H1 (cell line): ENCODE measurements around the gene BLCAP. TPM values are rescaled to one million over a fixed set of nuclear protein-coding genes. Genes with fewer than 3 reads are reported as not detected.

Experiments
- CTCF ChIA-PET: fragments of 300-600 bp; sonication (Branson Sonifier 250); formaldehyde crosslinking; loops from one replicate; lab custom pipeline; 2021; ENCODE audit not compliant: partially characterized antibody; lab: Charles Lee
- POLR2A ChIA-PET: fragments of 300-600 bp; sonication (Branson Sonifier 250); formaldehyde crosslinking; loops from one replicate; lab custom pipeline; 2021; ENCODE audit warnings: inconsistent platforms; ENCODE audit not compliant: partially characterized antibody; lab: Charles Lee
- DNase-seq, 2 experiments: peaks; one replicate each; pipeline versions ENCODE4 v3.0.0 to v3.0.0-alpha.2; 2010 to 2022; ENCODE audit warnings: low spot score in 2 of 2, low read depth in 1 of 2, mixed read lengths in 1 of 2
- FAIRE-seq: peaks from 2 replicates; lab custom pipeline; 2011; peaks lifted over from hg19 to GRCh38; lab: Jason Lieb, UNC
- H2AFZ ChIP-seq: 2 replicates; pipeline ENCODE4 v1.8.1; 2012; ENCODE audit warnings: low read length, inconsistent platforms
- H2AK5ac ChIP-seq: 2 replicates; pipeline ENCODE4 v1.6.1; 2013; ENCODE audit warnings: low read depth, low read length
- H2BK120ac ChIP-seq: replicated peaks from 2 replicates; pipeline ENCODE3; 2013; ENCODE audit warnings: low read depth, low read length, inconsistent platforms
- H2BK12ac ChIP-seq: 2 replicates; pipeline ENCODE4 v1.6.1; 2013; ENCODE audit warnings: low read depth, low read length
- H2BK15ac ChIP-seq: 2 replicates; pipeline ENCODE4 v1.6.1; 2013; ENCODE audit warnings: low read length
- H2BK20ac ChIP-seq: 2 replicates; pipeline ENCODE4 v1.6.1; 2013; ENCODE audit warnings: low read length
- H2BK5ac ChIP-seq: 2 replicates; pipeline ENCODE4 v1.6.1; 2013; ENCODE audit warnings: low read depth, low read length
- H3K14ac ChIP-seq: 2 replicates; pipeline ENCODE4 v1.6.1; 2013; ENCODE audit warnings: inconsistent platforms; ENCODE audit not compliant: insufficient read length
- H3K18ac ChIP-seq: 2 replicates; pipeline ENCODE4 v1.6.1; 2013; ENCODE audit warnings: low read length; ENCODE audit errors: extremely low read depth
- H3K23ac ChIP-seq: 2 replicates; pipeline ENCODE4 v1.6.1; 2013; ENCODE audit warnings: inconsistent platforms; ENCODE audit not compliant: insufficient read length
- H3K23me2 ChIP-seq: 2 replicates; pipeline ENCODE4 v1.6.1; 2013; ENCODE audit warnings: low read depth, low read length
- H3K27ac ChIP-seq: 2 replicates; pipeline ENCODE4 v1.6.1; 2011; ENCODE audit warnings: low read depth, low read length, inconsistent platforms
- H3K27me3 ChIP-seq, 4 experiments: replicated peaks in 1 of 4; 1 replicate in 1 of 4; 2 replicates in 3 of 4; pipeline versions ENCODE4 v1.6.1 to v1.8.1; 2011 to 2013; ENCODE audit warnings: low read length in 3 of 4, mild to moderate bottlenecking in 3 of 4, inconsistent platforms in 2 of 4, mixed read lengths in 2 of 4, moderate library complexity in 1 of 4; ENCODE audit not compliant: control insufficient read depth in 3 of 4, insufficient read depth in 3 of 4; ENCODE audit errors: extremely low read depth in 1 of 4
- H3K36me3 ChIP-seq, 4 experiments: 2 replicates each; pipeline versions ENCODE4 v1.6.1 to v1.8.1; 2011 to 2013; ENCODE audit warnings: mild to moderate bottlenecking in 4 of 4, low read length in 3 of 4, moderate library complexity in 2 of 4, control low read depth in 1 of 4, inconsistent platforms in 1 of 4; ENCODE audit not compliant: insufficient read depth in 4 of 4, control insufficient read depth in 2 of 4
- H3K4ac ChIP-seq: replicated peaks from 2 replicates; pipeline ENCODE3; 2013; ENCODE audit warnings: low read length, low read depth, mixed read lengths, inconsistent platforms; ENCODE audit not compliant: insufficient read length
- H3K4me1 ChIP-seq, 4 experiments: replicated peaks in 1 of 4; 1 replicate in 1 of 4; 2 replicates in 3 of 4; pipeline versions ENCODE4 v1.6.1 to v1.8.1; 2011 to 2013; ENCODE audit warnings: low read length in 3 of 4, inconsistent platforms in 2 of 4, mixed read lengths in 1 of 4; ENCODE audit not compliant: insufficient read depth in 4 of 4, control insufficient read depth in 3 of 4
- H3K4me2 ChIP-seq, 2 experiments: 2 replicates each; pipeline versions ENCODE4 v1.6.1 to v1.8.1; 2011 to 2013; ENCODE audit warnings: low read depth in 2 of 2, low read length in 2 of 2, control low read depth in 1 of 2, inconsistent platforms in 1 of 2, mild to moderate bottlenecking in 1 of 2; ENCODE audit not compliant: insufficient read depth in 1 of 2
- H3K4me3 ChIP-seq, 4 experiments: fragments of 200-600, 300-600 bp in 1 of 4; sonication (generic), shearing (Covaris generic), sonication (Bioruptor Twin) in 1 of 4; 2 replicates each; pipeline versions ENCODE4 v1.5.1 to v1.8.1; 2011 to 2016; ENCODE audit warnings: low read length in 4 of 4, low read depth in 3 of 4, control low read depth in 2 of 4, inconsistent platforms in 2 of 4, mild to moderate bottlenecking in 2 of 4, mixed read lengths in 1 of 4, moderate library complexity in 1 of 4; ENCODE audit not compliant: insufficient read depth in 2 of 4; ENCODE audit errors: extremely low read depth in 1 of 4
- H3K56ac ChIP-seq: replicated peaks from 2 replicates; pipeline ENCODE3; 2013; ENCODE audit warnings: low read depth, mild to moderate bottlenecking, mixed read lengths, low read length, inconsistent platforms; ENCODE audit not compliant: insufficient read length
- H3K79me1 ChIP-seq: 2 replicates; pipeline ENCODE4 v1.6.1; 2013; ENCODE audit warnings: low read depth, low read length, control low read depth
- H3K79me2 ChIP-seq, 2 experiments: 2 replicates each; pipeline versions ENCODE4 v1.6.1 to v1.8.1; 2012 to 2013; ENCODE audit warnings: low read length in 2 of 2, mild to moderate bottlenecking in 2 of 2, inconsistent platforms in 1 of 2; ENCODE audit not compliant: insufficient read depth in 2 of 2, control insufficient read depth in 1 of 2
- H3K9ac ChIP-seq, 4 experiments: replicated peaks in 1 of 4; 1 replicate in 1 of 4; 2 replicates in 3 of 4; pipeline versions ENCODE4 v1.6.1 to v1.8.1; 2011 to 2013; ENCODE audit warnings: low read depth in 3 of 4, low read length in 3 of 4, control low read depth in 2 of 4, mild to moderate bottlenecking in 2 of 4, moderate library complexity in 2 of 4, inconsistent platforms in 1 of 4; ENCODE audit errors: extremely low read depth in 1 of 4
- H3K9me3 ChIP-seq, 2 experiments: 2 replicates each; pipeline versions ENCODE4 v1.6.1 to v1.8.1; 2012 to 2013; ENCODE audit warnings: mild to moderate bottlenecking in 2 of 2, moderate library complexity in 2 of 2, control low read depth in 1 of 2, inconsistent platforms in 1 of 2, low read depth in 1 of 2, low read length in 1 of 2, mixed read lengths in 1 of 2; ENCODE audit not compliant: insufficient read depth in 2 of 2
- H4K20me1 ChIP-seq, 2 experiments: replicated peaks in 1 of 2; 2 replicates each; pipeline versions ENCODE3 to v1.8.1; 2011 to 2013; ENCODE audit warnings: inconsistent platforms in 2 of 2, low read length in 2 of 2, mild to moderate bottlenecking in 1 of 2; ENCODE audit not compliant: insufficient read depth in 2 of 2, control insufficient read depth in 1 of 2
- H4K5ac ChIP-seq: 2 replicates; pipeline ENCODE4 v1.6.1; 2013; ENCODE audit warnings: low read length, low read depth, mixed read lengths, inconsistent platforms; ENCODE audit not compliant: insufficient read length
- H4K8ac ChIP-seq: 2 replicates; pipeline ENCODE4 v1.8.0; 2013; ENCODE audit warnings: mild to moderate bottlenecking, moderate library complexity, low read length, inconsistent platforms; ENCODE audit not compliant: insufficient read depth; ENCODE audit errors: extremely low read depth
- H4K91ac ChIP-seq: replicated peaks from 2 replicates; pipeline ENCODE3; 2013; ENCODE audit warnings: low read length, mixed read lengths, inconsistent platforms; ENCODE audit not compliant: insufficient read length
- CTBP2 ChIP-seq: IDR thresholded peaks from 2 replicates; pipeline ENCODE4 v1.7.0; 2011; ENCODE audit warnings: borderline replicate concordance, mild to moderate bottlenecking, moderate library complexity, mixed read lengths, low read length; ENCODE audit not compliant: insufficient read depth, insufficient read length
- EZH2 ChIP-seq: fragments of 200-600 bp; sonication (generic); IDR thresholded peaks from 2 replicates; pipeline ENCODE4 v1.7.1; 2012; ENCODE audit warnings: low read depth, mild to moderate bottlenecking, moderate library complexity, low read length, inconsistent platforms; ENCODE audit not compliant: severe bottlenecking
- KDM5A ChIP-seq: fragments of 200-600 bp; IDR thresholded peaks from 2 replicates; pipeline ENCODE4 v1.7.1; 2012; ENCODE audit warnings: mild to moderate bottlenecking, low read length, inconsistent platforms, mixed read lengths
- RXRA ChIP-seq: IDR thresholded peaks from 2 replicates; pipeline ENCODE4 v1.6.1; 2011; ENCODE audit warnings: low read depth, mild to moderate bottlenecking, low read length, moderate library complexity; ENCODE audit not compliant: insufficient read depth
- SAP30 ChIP-seq: fragments of 300-600 bp; sonication (generic); IDR thresholded peaks from 2 replicates; pipeline ENCODE4 v1.7.1; 2012; ENCODE audit warnings: low read length, moderate library complexity, mild to moderate bottlenecking, inconsistent platforms; ENCODE audit not compliant: insufficient read depth, insufficient replicate concordance
- SIX5 ChIP-seq: IDR thresholded peaks from 2 replicates; pipeline ENCODE4 v1.6.1; 2011; ENCODE audit warnings: mild to moderate bottlenecking, low read depth, low read length
- SRF ChIP-seq: IDR thresholded peaks from 2 replicates; pipeline ENCODE4 v1.6.1; 2011; ENCODE audit warnings: mild to moderate bottlenecking, low read depth, low read length, moderate library complexity
- TAF7 ChIP-seq: optimal IDR thresholded peaks from 2 replicates; pipeline ENCODE3; 2011; ENCODE audit warnings: low read depth, mild to moderate bottlenecking, inconsistent platforms, low read length, moderate library complexity, borderline replicate concordance
- TEAD4 ChIP-seq: IDR thresholded peaks from 2 replicates; pipeline ENCODE4 v1.6.1; 2012; ENCODE audit warnings: low read depth, low read length, inconsistent platforms, mixed read lengths
- YY1 ChIP-seq: IDR thresholded peaks from 2 replicates; pipeline ENCODE4 v1.6.1; 2011; ENCODE audit warnings: low read depth, mild to moderate bottlenecking, low read length
- ZNF274 ChIP-seq: IDR thresholded peaks from 2 replicates; pipeline ENCODE4 v1.7.0; 2012; ENCODE audit warnings: low read length, borderline replicate concordance; ENCODE audit errors: extremely low read depth
- WGBS, 2 experiments: shearing (Covaris generic) in 1 of 2; methylation state at CpG; one replicate each; pipeline versions ENCODE4 v1.1.6 to v1.1.7; 2013 to 2015; ENCODE audit warnings: low lambda C conversion rate in 2 of 2, mixed read lengths in 2 of 2, inconsistent platforms in 1 of 2, low coverage in 1 of 2, missing lambda C conversion rate in 1 of 2; ENCODE audit not compliant: insufficient replicate concordance in 2 of 2, insufficient coverage in 1 of 2, insufficient read length in 1 of 2; ENCODE audit errors: extremely low coverage in 1 of 2, missing lambda C conversion rate in 1 of 2; 5-methylcytosine and 5-hydroxymethylcytosine counted together
- polyA plus RNA-seq, 7 experiments: library from polyadenylated mRNA; depleted of rRNA in 3 of 7; stranded (reverse) in 5 of 7; unstranded in 2 of 7; fragments of >200 nt in 5 of 7; fragments of 200-250 nt in 2 of 7; gene quantifications; 1 replicate in 5 of 7; 2 replicates in 1 of 7; 4 replicates in 1 of 7; pipeline versions ENCODE4 v1.2.1 to v1.2.3, GENCODE V29; 2011 to 2013; ENCODE audit warnings: missing spikeins in 2 of 7, mixed read lengths in 2 of 7
- total RNA-seq: library from RNA; stranded (reverse); fragmentation: NEBNext Ultra II Directional; extraction: Animal tissue kit (Norgen Biotek cat#: 25700); gene quantifications from 2 replicates; pipeline ENCODE4 v1.2.1, GENCODE V29; 2021

Gene BLCAP
- total and polyA plus RNA-seq, 2 of the 8 experiments (the other 6 are each of a cell fraction or from before 2014, with no cell fraction given) = 60.3 to 72.2 TPM

DNA sequence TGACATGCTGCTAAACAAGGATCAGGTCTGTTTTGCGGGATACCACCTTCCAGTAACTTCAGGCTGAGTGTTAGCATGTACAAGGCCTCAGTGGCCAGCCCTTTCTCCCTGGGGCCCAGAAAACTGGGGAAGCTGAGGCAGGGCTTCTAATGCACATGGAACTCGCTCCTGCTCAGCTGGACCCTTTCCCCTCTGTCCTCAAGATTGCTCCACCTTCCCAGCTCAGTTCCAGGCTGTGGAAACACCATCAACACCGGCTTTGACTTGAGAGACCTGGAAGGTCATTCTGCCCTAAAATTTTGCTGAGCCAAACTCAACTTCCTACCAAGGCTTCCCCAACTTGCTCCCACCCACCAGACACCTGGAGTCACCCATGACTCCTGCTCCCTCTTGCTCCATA lies 4.2 kb upstream of the BLCAP start:
- Histone ChIP-seq H3K36me3 (no peaks in the 10 kb centered on the region), H3K23ac (no peak overlapping the region), H3K79me2 (peaks cover 0 to 6% of the 10 kb centered on the region in 2 experiments; a peak in 2 of 4 replicates), H2AK5ac (no peak overlapping the region), H3K4ac (no peak overlapping the region), H3K9ac (no peak overlapping the region), H2BK12ac (peak overlapping the region; percentile 41; the same call in 1 of the 2 replicates), H4K91ac (no peak overlapping the region), H3K79me1 (no peaks in the 10 kb centered on the region; the same call in 1 of the 2 replicates), H3K4me2 (no peak overlapping the region), H3K18ac (no peak overlapping the region), H3K56ac (no peak overlapping the region), H4K5ac (no peak overlapping the region), H2BK120ac (no peak overlapping the region), H4K8ac (no peak overlapping the region), H2BK5ac (no peak overlapping the region), H3K27me3 (no peaks in the 10 kb centered on the region), H2AFZ (no peak overlapping the region), H3K14ac (no peak overlapping the region), H3K4me3 (no peak overlapping the region), H3K4me1 (peaks cover 0 to 6% (median 2%) of the 10 kb centered on the region in 4 experiments; a peak in 4 of 7 replicates), H3K23me2 (peaks cover 5% of the 10 kb centered on the region), H2BK20ac (no peak overlapping the region), H3K27ac (no peak overlapping the region), H2BK15ac (0 out of 2 replicates have a peak overlapping the region, but pooled peaks have one; percentile 61), H3K9me3 (no peaks in the 10 kb centered on the region), H4K20me1 (peaks cover 0 to 2% of the 10 kb centered on the region in 2 experiments)
- ChIA-PET POLR2A (interaction anchor here (1.3 to 2.4 kb wide), 2 partner anchors 26 to 43 kb away, joined by 4 to 7 read pairs; no protein-coding TSS in a partner anchor), CTCF (interaction anchor here (1.3 to 4.7 kb wide), 12 partner anchors 12 to 340 kb away, joined by 3 to 39 read pairs (median 7); no protein-coding TSS in a partner anchor)
- FAIRE-seq (no peak), DNase-seq (no peak)
- 95% methylated on average over 3 of the region's 3 CpGs; no CpG with 5 or more reads in 1 of the 2 experiments for WGBS, 2 experiments
- TF ChIP-seq YY1 (no peak), TEAD4 (no peak), KDM5A (no peak), SIX5 (no peak), SAP30 (no peak), CTBP2 (no peak), RXRA (no peak), EZH2 (no peak), TAF7 (no peak), SRF (no peak), ZNF274 (no peak)
